ENCODE results near the gene FANCE. TPM values are rescaled to one million over a fixed set of nuclear protein-coding genes. Genes with fewer than 3 reads are reported as not detected.

FANCE gene
- total RNA-seq, 1 experiment from 2014 or later = 4.3 TPM

- TF ChIP-seq SIN3A (IDR thresholded peaks at IDR 0.05; ENCODE audit: borderline replicate concordance, insufficient read depth, low read depth, low read length) (no peak), CTCF (IDR thresholded peaks at IDR 0.05) (no peak), POLR2AphosphoS5 (IDR thresholded peaks at IDR 0.05; ENCODE audit: low read depth, low read length) (no peak), REST (IDR thresholded peaks at IDR 0.05; ENCODE audit: insufficient read depth in 1 of 2, low read depth in 2 of 2, low read length in 1 of 2) (no peak), TCF7L2 (IDR thresholded peaks at IDR 0.05; ENCODE audit: low read depth, low read length) (no peak)
- ATAC-seq = no peak
- no peaks in the 10 kb centered on the region for H3K9me3 ChIP-seq (ENCODE audit: control insufficient read depth, insufficient read depth, low read depth, low read length)
- POLR2A ChIA-PET = interaction anchor here (0.5 kb wide), 1 partner anchor 1298 kb away, joined by 6 read pairs; no protein-coding TSS in a partner anchor
- peaks cover 36% of the 10 kb centered on the region for H3K4me1 ChIP-seq (ENCODE audit: control insufficient read depth, insufficient read depth, low read length)
- in situ Hi-C loops (cut with HindIII; ENCODE audit: low pct_unique_long_range_greater_than_20kb, low sequenced_read_pairs) (no loop called here), intact Hi-C loops (cut with micrococcal nuclease; ENCODE audit: unreplicated experiment) (no loop called here)
- CTCF ChIA-PET = no interaction called here
- no peak overlapping the region for H3K27ac ChIP-seq (ENCODE audit: low read length)
- no peak overlapping the region for H3K4me3 ChIP-seq (ENCODE audit: low read depth in 2 of 2, low read length in 2 of 2)
- H3K36me3 ChIP-seq (ENCODE audit: control insufficient read depth, insufficient read depth, low read length) = no peaks in the 10 kb centered on the region; the same call in 1 of the 2 replicates
- no peaks in the 10 kb centered on the region for H3K27me3 ChIP-seq (ENCODE audit: control insufficient read depth, insufficient read depth, low read length)
- no TSS peak for BruUV-seq (replicated peaks)
- no peak for DNase-seq (ENCODE audit: low read depth, low spot score)
Observed at GRCh38 chr6:35492258-35492973, 40.3 kb downstream of the FANCE start.

- POLR2A ChIA-PET = no interaction called here
Observed at GRCh38 chr6:35492974-35493284, 40.8 kb downstream of the FANCE start.

More at GRCh38 chr6:35492974-35493284, 40.8 kb downstream of the FANCE start:
- no peak overlapping the region for H3K4me3 ChIP-seq (ENCODE audit: low read depth in 2 of 2, low read length in 2 of 2)
- H3K27ac ChIP-seq (ENCODE audit: low read length) = no peak overlapping the region
- no peaks in the 10 kb centered on the region; the same call in 1 of the 2 replicates for H3K36me3 ChIP-seq (ENCODE audit: control insufficient read depth, insufficient read depth, low read length)
- in situ Hi-C loops (cut with HindIII; ENCODE audit: low pct_unique_long_range_greater_than_20kb, low sequenced_read_pairs) (no loop called here), intact Hi-C loops (cut with micrococcal nuclease; ENCODE audit: unreplicated experiment) (no loop called here)
- TF ChIP-seq POLR2AphosphoS5 (IDR thresholded peaks at IDR 0.05; ENCODE audit: low read depth, low read length) (no peak), SIN3A (IDR thresholded peaks at IDR 0.05; ENCODE audit: borderline replicate concordance, insufficient read depth, low read depth, low read length) (no peak), REST (IDR thresholded peaks at IDR 0.05; ENCODE audit: insufficient read depth in 1 of 2, low read depth in 2 of 2, low read length in 1 of 2) (no peak), CTCF (IDR thresholded peaks at IDR 0.05) (no peak), TCF7L2 (IDR thresholded peaks at IDR 0.05; ENCODE audit: low read depth, low read length) (no peak)
- ATAC-seq (no peak), DNase-seq (ENCODE audit: low read depth, low spot score) (no peak)
- peaks cover 31% of the 10 kb centered on the region for H3K4me1 ChIP-seq (ENCODE audit: control insufficient read depth, insufficient read depth, low read length)
- no peaks in the 10 kb centered on the region for H3K27me3 ChIP-seq (ENCODE audit: control insufficient read depth, insufficient read depth, low read length)
- H3K9me3 ChIP-seq (ENCODE audit: control insufficient read depth, insufficient read depth, low read depth, low read length) = no peaks in the 10 kb centered on the region
- BruUV-seq (replicated peaks) = no TSS peak
- CTCF ChIA-PET = no interaction called here
